ENCODE measurements around the gene TENM3. TPM values are rescaled to one million over a fixed set of nuclear protein-coding genes. Genes with fewer than 3 reads are reported as not detected.

Gene TENM3
- total RNA-seq, 1 experiment from 2014 or later: not detected

DNA sequence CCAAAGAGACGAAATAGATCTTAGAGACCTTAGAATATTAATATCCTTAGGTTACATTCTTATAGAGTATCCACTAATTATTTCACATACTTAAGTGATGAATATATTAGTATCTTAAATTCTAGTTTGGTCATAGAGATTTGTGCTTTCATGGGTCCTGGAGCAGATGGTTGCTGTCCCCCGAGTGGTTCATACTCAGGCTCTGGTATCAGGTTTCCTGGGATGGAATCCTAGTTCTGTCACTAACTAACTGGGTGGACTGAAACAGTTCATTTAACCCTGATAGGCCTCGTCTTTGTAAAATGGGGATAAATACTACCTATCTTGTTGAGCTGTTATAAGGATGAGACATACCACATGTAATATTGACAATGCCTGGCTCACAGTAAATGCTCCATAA lies 264.6 kb downstream of the TENM3 start:
- H3K27me3 ChIP-seq (ENCODE audit: insufficient read depth, low read depth): 0 out of 2 replicates have a peak, but pooled peaks cover 2% of the 10 kb centered on the region
- BruUV-seq (replicated peaks): no TSS peak
- no peaks in the 10 kb centered on the region for H3F3A ChIP-seq (ENCODE audit: insufficient read depth, low read depth)
- DNase-seq: no peak
- no peaks in the 10 kb centered on the region for H3K9me3 ChIP-seq (ENCODE audit: insufficient read depth, low read depth)
- H3K36me3 ChIP-seq (ENCODE audit: low read depth): no peaks in the 10 kb centered on the region
- no peaks in the 10 kb centered on the region for H3K9me2 ChIP-seq (ENCODE audit: insufficient read depth)
- intact Hi-C loops (cut with micrococcal nuclease; ENCODE audit: unreplicated experiment): no loop called here
- CTCF ChIA-PET: no interaction called here
- no peak overlapping the region for H3K4me2 ChIP-seq
- no peaks in the 10 kb centered on the region for H4K20me1 ChIP-seq (ENCODE audit: insufficient read depth)
- no peak for TF ChIP-seq EZH2 (IDR thresholded peaks at IDR 0.05; ENCODE audit: low read depth)
- TF ChIP-seq, protein P1, sequence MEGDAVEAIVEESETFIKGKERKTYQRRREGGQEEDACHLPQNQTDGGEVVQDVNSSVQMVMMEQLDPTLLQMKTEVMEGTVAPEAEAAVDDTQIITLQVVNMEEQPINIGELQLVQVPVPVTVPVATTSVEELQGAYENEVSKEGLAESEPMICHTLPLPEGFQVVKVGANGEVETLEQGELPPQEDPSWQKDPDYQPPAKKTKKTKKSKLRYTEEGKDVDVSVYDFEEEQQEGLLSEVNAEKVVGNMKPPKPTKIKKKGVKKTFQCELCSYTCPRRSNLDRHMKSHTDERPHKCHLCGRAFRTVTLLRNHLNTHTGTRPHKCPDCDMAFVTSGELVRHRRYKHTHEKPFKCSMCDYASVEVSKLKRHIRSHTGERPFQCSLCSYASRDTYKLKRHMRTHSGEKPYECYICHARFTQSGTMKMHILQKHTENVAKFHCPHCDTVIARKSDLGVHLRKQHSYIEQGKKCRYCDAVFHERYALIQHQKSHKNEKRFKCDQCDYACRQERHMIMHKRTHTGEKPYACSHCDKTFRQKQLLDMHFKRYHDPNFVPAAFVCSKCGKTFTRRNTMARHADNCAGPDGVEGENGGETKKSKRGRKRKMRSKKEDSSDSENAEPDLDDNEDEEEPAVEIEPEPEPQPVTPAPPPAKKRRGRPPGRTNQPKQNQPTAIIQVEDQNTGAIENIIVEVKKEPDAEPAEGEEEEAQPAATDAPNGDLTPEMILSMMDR (conservative IDR thresholded peaks at IDR 0.05): no peak
- POLR2A ChIA-PET (ENCODE audit: unreplicated experiment): no interaction called here
- no peaks in the 10 kb centered on the region for H3K79me2 ChIP-seq (ENCODE audit: low read depth)
- no peak overlapping the region for H3K27ac ChIP-seq
- H3K4me3 ChIP-seq: no peak overlapping the region
- H2AFZ ChIP-seq: no peak overlapping the region
- H3K4me1 ChIP-seq (replicated peaks; ENCODE audit: insufficient read depth): no peaks in the 10 kb centered on the region

GRCh38 chr4:182510836-182511235 lies 267.6 kb downstream of the TENM3 start:
- Histone ChIP-seq H3F3A (ENCODE audit: insufficient read depth, low read depth) (no peaks in the 10 kb centered on the region), H3K4me2 (no peak overlapping the region), H4K20me1 (ENCODE audit: insufficient read depth) (no peaks in the 10 kb centered on the region), H3K9me2 (ENCODE audit: insufficient read depth) (no peaks in the 10 kb centered on the region), H2AFZ (no peak overlapping the region), H3K27ac (no peak overlapping the region), H3K79me2 (ENCODE audit: low read depth) (no peaks in the 10 kb centered on the region), H3K9me3 (ENCODE audit: insufficient read depth, low read depth) (no peaks in the 10 kb centered on the region), H3K4me1 (replicated peaks; ENCODE audit: insufficient read depth) (no peaks in the 10 kb centered on the region), H3K36me3 (ENCODE audit: low read depth) (no peaks in the 10 kb centered on the region), H3K27me3 (ENCODE audit: insufficient read depth, low read depth) (0 out of 2 replicates have a peak, but pooled peaks cover under 1% of the 10 kb centered on the region), H3K4me3 (no peak overlapping the region)
- no TSS peak for BruUV-seq (replicated peaks)
- POLR2A ChIA-PET (ENCODE audit: unreplicated experiment): no interaction called here
- intact Hi-C loops (cut with micrococcal nuclease; ENCODE audit: unreplicated experiment): no loop called here
- no peak for TF ChIP-seq EZH2 (IDR thresholded peaks at IDR 0.05; ENCODE audit: low read depth)
- TF ChIP-seq, protein P1 (conservative IDR thresholded peaks at IDR 0.05): no peak
- CTCF ChIA-PET: no interaction called here
- DNase-seq: no peak

DNA sequence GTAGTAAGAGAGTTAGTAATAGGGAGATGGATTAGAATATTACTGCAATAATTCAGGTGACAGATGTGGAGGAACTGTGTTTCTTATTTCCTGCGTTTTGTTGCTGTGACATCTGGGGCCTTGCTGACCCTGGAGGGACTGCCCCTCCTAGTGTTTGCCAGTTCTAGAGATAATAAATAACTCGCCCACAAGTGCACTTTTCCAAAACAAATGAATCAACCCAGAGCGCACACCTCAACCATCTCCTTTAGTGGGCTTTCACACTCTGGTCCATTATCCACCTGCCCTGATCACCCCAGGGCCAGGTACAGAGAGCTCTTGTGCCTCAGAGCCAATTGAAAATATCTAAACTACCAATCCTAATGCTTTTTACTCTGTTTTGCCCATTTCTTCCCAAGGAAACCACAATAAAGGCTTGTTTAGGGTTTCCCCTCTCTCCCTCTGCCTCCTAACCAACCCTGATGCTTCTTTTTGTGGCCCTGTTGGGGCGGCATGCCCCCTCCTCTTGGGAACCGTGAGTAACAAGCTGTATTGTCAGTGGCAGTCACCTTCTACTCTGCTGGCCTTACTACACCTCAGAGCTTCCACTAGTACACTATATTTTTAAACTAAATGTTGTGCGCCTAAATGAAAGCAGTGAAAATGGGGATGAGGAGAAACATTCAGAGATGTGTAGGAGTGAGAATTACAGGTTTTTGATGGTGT lies 270.5 kb downstream of the TENM3 start:
- no peaks in the 10 kb centered on the region for H3K9me3 ChIP-seq (ENCODE audit: insufficient read depth, low read depth)
- no peaks in the 10 kb centered on the region for H4K20me1 ChIP-seq (ENCODE audit: insufficient read depth)
- ChIA-PET POLR2A (ENCODE audit: unreplicated experiment) (no interaction called here), CTCF (no interaction called here)
- H3F3A ChIP-seq (ENCODE audit: insufficient read depth, low read depth): no peaks in the 10 kb centered on the region
- H3K4me3 ChIP-seq: no peak overlapping the region
- H3K27ac ChIP-seq: no peak overlapping the region
- H3K36me3 ChIP-seq (ENCODE audit: low read depth): no peaks in the 10 kb centered on the region
- no peaks in the 10 kb centered on the region for H3K27me3 ChIP-seq (ENCODE audit: insufficient read depth, low read depth)
- TF ChIP-seq, protein P1 (conservative IDR thresholded peaks at IDR 0.05): no peak
- no peak for TF ChIP-seq EZH2 (IDR thresholded peaks at IDR 0.05; ENCODE audit: low read depth)
- H3K9me2 ChIP-seq (ENCODE audit: insufficient read depth): no peaks in the 10 kb centered on the region
- H3K4me1 ChIP-seq (replicated peaks; ENCODE audit: insufficient read depth): no peaks in the 10 kb centered on the region
- no peaks in the 10 kb centered on the region for H3K79me2 ChIP-seq (ENCODE audit: low read depth)
- no peak overlapping the region for H3K4me2 ChIP-seq
- intact Hi-C loops (cut with micrococcal nuclease; ENCODE audit: unreplicated experiment): no loop called here
- no peak overlapping the region for H2AFZ ChIP-seq
- no TSS peak for BruUV-seq (replicated peaks)
- DNase-seq: no peak
